ENCODE measurements around the gene LMF1.

LMF1 gene

DNA sequence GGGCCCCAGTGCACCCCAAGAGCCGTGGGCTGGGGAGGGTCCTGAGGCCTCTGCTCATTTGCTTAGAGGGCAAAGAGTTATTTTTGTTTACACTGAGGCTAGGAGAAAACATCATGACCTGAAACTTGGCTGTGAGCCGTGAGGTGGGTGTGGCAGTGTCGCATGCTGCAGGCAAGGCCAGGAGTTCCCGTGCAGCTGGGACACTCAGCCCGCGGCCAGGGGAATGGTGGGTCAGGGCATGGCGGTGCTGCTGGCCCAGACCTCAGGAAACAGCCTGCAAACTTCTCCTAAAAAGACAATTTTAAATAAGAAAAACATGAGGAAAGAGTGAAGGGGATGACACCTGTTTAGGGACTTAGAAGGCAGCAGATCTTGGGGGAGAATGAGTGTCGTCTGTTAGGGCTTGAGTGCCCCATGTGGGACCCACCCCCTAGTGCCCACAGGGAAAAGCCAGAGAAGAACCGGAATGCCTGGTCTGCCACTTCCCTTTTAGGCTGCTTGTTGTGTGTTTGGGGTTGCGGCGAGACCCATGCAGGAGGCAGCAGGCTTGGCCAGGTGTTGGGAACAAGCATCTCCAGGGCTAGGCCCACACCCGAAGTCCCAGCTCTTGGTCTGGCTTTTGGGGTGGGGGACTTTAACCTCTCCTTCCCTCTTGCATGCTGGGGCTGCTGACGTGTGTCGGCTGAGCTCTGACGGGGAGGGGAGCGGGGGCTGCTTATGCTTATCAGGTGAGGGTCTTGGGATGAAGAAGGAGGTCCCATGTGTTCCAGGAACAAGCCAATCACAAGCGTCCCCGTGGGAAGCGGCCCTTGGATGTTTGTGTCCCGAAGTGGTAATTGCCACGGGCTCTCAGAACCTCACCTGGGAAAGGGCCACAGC, 89.3 kb downstream of the LMF1 start:
- no peak overlapping the region for H3K4me3 ChIP-seq (IDR thresholded peaks at IDR 0.05; ENCODE audit: insufficient read depth, low read depth, low read length)
- no peak overlapping the region for H3K4me2 ChIP-seq
- H3K4me1 ChIP-seq (ENCODE audit: low read depth, poor library complexity, severe bottlenecking) = no peaks in the 10 kb centered on the region
- no peaks in the 10 kb centered on the region for H3K36me3 ChIP-seq (ENCODE audit: insufficient read depth)
- H3K27ac ChIP-seq = no peak overlapping the region
- no peaks in the 10 kb centered on the region for H4K20me1 ChIP-seq (ENCODE audit: insufficient read depth)
- H2AFZ ChIP-seq (ENCODE audit: low read depth) = no peak overlapping the region
- H3K9ac ChIP-seq = no peak overlapping the region
- H3K27me3 ChIP-seq (ENCODE audit: insufficient read depth, low read depth) = peaks cover 78% of the 10 kb centered on the region
- no peaks in the 10 kb centered on the region for H3K79me2 ChIP-seq (ENCODE audit: insufficient read depth, low read depth)
- TF ChIP-seq CTCF (conservative IDR thresholded peaks at IDR 0.05; ENCODE audit: low read depth, low read length) = no peak

GRCh38 chr16:880471-881171, 90.2 kb downstream of the LMF1 start:
- no peaks in the 10 kb centered on the region for H3K36me3 ChIP-seq (ENCODE audit: insufficient read depth)
- H3K27me3 ChIP-seq (ENCODE audit: insufficient read depth, low read depth) = peaks cover 79% of the 10 kb centered on the region
- H3K9ac ChIP-seq = no peak overlapping the region
- no peak overlapping the region for H3K4me2 ChIP-seq
- H2AFZ ChIP-seq (ENCODE audit: low read depth) = no peak overlapping the region
- H3K4me1 ChIP-seq (ENCODE audit: low read depth, poor library complexity, severe bottlenecking) = no peaks in the 10 kb centered on the region
- H3K79me2 ChIP-seq (ENCODE audit: insufficient read depth, low read depth) = no peaks in the 10 kb centered on the region
- H3K4me3 ChIP-seq (IDR thresholded peaks at IDR 0.05; ENCODE audit: insufficient read depth, low read depth, low read length) = no peak overlapping the region
- TF ChIP-seq CTCF (conservative IDR thresholded peaks at IDR 0.05; ENCODE audit: low read depth, low read length) = no peak
- no peak overlapping the region for H3K27ac ChIP-seq
- H4K20me1 ChIP-seq (ENCODE audit: insufficient read depth) = no peaks in the 10 kb centered on the region

GRCh38 chr16:879986-880385, 90.8 kb downstream of the LMF1 start:
- no peaks in the 10 kb centered on the region for H4K20me1 ChIP-seq (ENCODE audit: insufficient read depth)
- no peak overlapping the region for H3K4me3 ChIP-seq (IDR thresholded peaks at IDR 0.05; ENCODE audit: insufficient read depth, low read depth, low read length)
- H2AFZ ChIP-seq (ENCODE audit: low read depth) = no peak overlapping the region
- H3K27me3 ChIP-seq (ENCODE audit: insufficient read depth, low read depth) = peaks cover 75% of the 10 kb centered on the region
- H3K4me2 ChIP-seq = no peak overlapping the region
- no peak for TF ChIP-seq CTCF (conservative IDR thresholded peaks at IDR 0.05; ENCODE audit: low read depth, low read length)
- H3K36me3 ChIP-seq (ENCODE audit: insufficient read depth) = no peaks in the 10 kb centered on the region
- no peaks in the 10 kb centered on the region for H3K79me2 ChIP-seq (ENCODE audit: insufficient read depth, low read depth)
- H3K27ac ChIP-seq = no peak overlapping the region
- no peaks in the 10 kb centered on the region for H3K4me1 ChIP-seq (ENCODE audit: low read depth, poor library complexity, severe bottlenecking)
- no peak overlapping the region for H3K9ac ChIP-seq

- H3K27ac ChIP-seq = no peak overlapping the region
- H3K27me3 ChIP-seq (ENCODE audit: insufficient read depth, low read depth) = peaks cover 78% of the 10 kb centered on the region
- H4K20me1 ChIP-seq (ENCODE audit: insufficient read depth) = no peaks in the 10 kb centered on the region
- no peaks in the 10 kb centered on the region for H3K4me1 ChIP-seq (ENCODE audit: low read depth, poor library complexity, severe bottlenecking)
- no peak overlapping the region for H3K4me3 ChIP-seq (IDR thresholded peaks at IDR 0.05; ENCODE audit: insufficient read depth, low read depth, low read length)
- H3K79me2 ChIP-seq (ENCODE audit: insufficient read depth, low read depth) = no peaks in the 10 kb centered on the region
- no peak overlapping the region for H3K9ac ChIP-seq
- no peaks in the 10 kb centered on the region for H3K36me3 ChIP-seq (ENCODE audit: insufficient read depth)
- no peak for TF ChIP-seq CTCF (conservative IDR thresholded peaks at IDR 0.05; ENCODE audit: low read depth, low read length)
- H3K4me2 ChIP-seq = no peak overlapping the region
- no peak overlapping the region for H2AFZ ChIP-seq (ENCODE audit: low read depth)
These were observed 91.3 kb downstream of the LMF1 start for GRCh38 chr16:879461-879861.
